ENCODE measurements around the gene DYNLT2.
"Not testable (repeated sequence)": the region's sequence is repeated elsewhere in the genome, so short reads cannot be mapped to it uniquely, and the experiment has no call there.

The DYNLT2 gene

GRCh38 chr6:169726963-169727362 lies 24.4 kb downstream of the DYNLT2 start:
- DNase-seq: no peak

- no peak for DNase-seq
These were observed 25.3 kb downstream of the DYNLT2 start for GRCh38 chr6:169726049-169726400.

GRCh38 chr6:169725125-169726048 lies 26.0 kb downstream of the DYNLT2 start:
- peak; percentile 31 for DNase-seq

GRCh38 chr6:169724494-169725124 lies 26.8 kb downstream of the DYNLT2 start, which contains the start of gene PHF10:
TSS of gene PHF10 (minus strand) at chr6:169724500. CDS start at chr6:169723931, 569 bp downstream.
- peak; percentile 81 for DNase-seq

- peak; percentile 57 for DNase-seq
These were observed 27.3 kb downstream of the DYNLT2 start for GRCh38 chr6:169723991-169724493.

GRCh38 chr6:169723200-169723909 lies 28.0 kb downstream of the DYNLT2 start:
- DNase-seq: peak; percentile 39

- DNase-seq: peak; percentile 32
These were observed 28.8 kb downstream of the DYNLT2 start for GRCh38 chr6:169722362-169723199.

GRCh38 chr6:169720207-169720855 lies 31.0 kb downstream of the DYNLT2 start:
- DNase-seq: no peak

- DNase-seq: no peak
These were observed 32.3 kb downstream of the DYNLT2 start for GRCh38 chr6:169719117-169719516.

GRCh38 chr6:169714595-169714994 lies 36.8 kb downstream of the DYNLT2 start:
- no peak for DNase-seq

GRCh38 chr6:169714178-169714577 lies 37.2 kb downstream of the DYNLT2 start:
- no peak for DNase-seq

- DNase-seq: no peak
These were observed 41.4 kb downstream of the DYNLT2 start for GRCh38 chr6:169710009-169710408.

GRCh38 chr6:169709293-169709692 lies 42.1 kb downstream of the DYNLT2 start:
- no peak for DNase-seq

- DNase-seq: no peak
These were observed 43.6 kb downstream of the DYNLT2 start for GRCh38 chr6:169707772-169708171.

- no peak for DNase-seq
These were observed 48.5 kb downstream of the DYNLT2 start for GRCh38 chr6:169702840-169703246.

- DNase-seq: peak; percentile 98
These were observed 49.2 kb downstream of the DYNLT2 start, which contains the start of the genes C6orf120 and WDR27 for GRCh38 chr6:169701954-169702839. TSS of gene C6orf120 (plus strand) at chr6:169702126. CDS start at chr6:169702460, 334 bp downstream. TSS of gene WDR27 (minus strand) at chr6:169702029. CDS start at chr6:169689005, 13,024 bp downstream.

GRCh38 chr6:169701311-169701953 lies 49.9 kb downstream of the DYNLT2 start:
- DNase-seq: peak; percentile 22

GRCh38 chr6:169700296-169700695 lies 51.1 kb downstream of the DYNLT2 start:
- no peak for DNase-seq

- DNase-seq: not testable (repeated sequence)
These were observed 54.3 kb downstream of the DYNLT2 start for GRCh38 chr6:169697115-169697514.

- DNase-seq: no peak
These were observed 56.2 kb downstream of the DYNLT2 start for GRCh38 chr6:169695131-169695530.

All from NCI-H345 (cell line).